H1 (cell line): ENCODE results near the gene LAD1. TPM values are rescaled to one million over a fixed set of nuclear protein-coding genes. Genes with fewer than 3 reads are reported as not detected.

Source experiments
- ATF2 ChIP-seq: IDR thresholded peaks from 2 replicates; pipeline ENCODE4 v1.6.1; 2012; ENCODE audit warnings: low read length, inconsistent platforms
- polyA plus RNA-seq, 7 experiments: library from polyadenylated mRNA; depleted of rRNA in 3 of 7; stranded (reverse) in 5 of 7; unstranded in 2 of 7; fragments of >200 nt in 5 of 7; fragments of 200-250 nt in 2 of 7; gene quantifications; 1 replicate in 5 of 7; 2 replicates in 1 of 7; 4 replicates in 1 of 7; pipeline versions ENCODE4 v1.2.1 to v1.2.3, GENCODE V29; 2011 to 2013; ENCODE audit warnings: missing spikeins in 2 of 7, mixed read lengths in 2 of 7
- total RNA-seq: library from RNA; stranded (reverse); fragmentation: NEBNext Ultra II Directional; extraction: Animal tissue kit (Norgen Biotek cat#: 25700); gene quantifications from 2 replicates; pipeline ENCODE4 v1.2.1, GENCODE V29; 2021

LAD1 gene
- total and polyA plus RNA-seq, 2 of the 8 experiments (the other 6 are each of a cell fraction or from before 2014, with no cell fraction given) = 9.3 to 32.8 TPM

- no peak for TF ChIP-seq ATF2
These were observed 50.0 kb downstream of the LAD1 start (continued) for GRCh38 chr1:201349092-201349491.
